ENCODE results near the gene POLR3B. TPM values are rescaled to one million over a fixed set of nuclear protein-coding genes. Genes with fewer than 3 reads are reported as not detected.

Gene POLR3B
- total RNA-seq, 4 donors from 2014 or later = 5.7 to 7.9 (median 6.4) TPM

DNA sequence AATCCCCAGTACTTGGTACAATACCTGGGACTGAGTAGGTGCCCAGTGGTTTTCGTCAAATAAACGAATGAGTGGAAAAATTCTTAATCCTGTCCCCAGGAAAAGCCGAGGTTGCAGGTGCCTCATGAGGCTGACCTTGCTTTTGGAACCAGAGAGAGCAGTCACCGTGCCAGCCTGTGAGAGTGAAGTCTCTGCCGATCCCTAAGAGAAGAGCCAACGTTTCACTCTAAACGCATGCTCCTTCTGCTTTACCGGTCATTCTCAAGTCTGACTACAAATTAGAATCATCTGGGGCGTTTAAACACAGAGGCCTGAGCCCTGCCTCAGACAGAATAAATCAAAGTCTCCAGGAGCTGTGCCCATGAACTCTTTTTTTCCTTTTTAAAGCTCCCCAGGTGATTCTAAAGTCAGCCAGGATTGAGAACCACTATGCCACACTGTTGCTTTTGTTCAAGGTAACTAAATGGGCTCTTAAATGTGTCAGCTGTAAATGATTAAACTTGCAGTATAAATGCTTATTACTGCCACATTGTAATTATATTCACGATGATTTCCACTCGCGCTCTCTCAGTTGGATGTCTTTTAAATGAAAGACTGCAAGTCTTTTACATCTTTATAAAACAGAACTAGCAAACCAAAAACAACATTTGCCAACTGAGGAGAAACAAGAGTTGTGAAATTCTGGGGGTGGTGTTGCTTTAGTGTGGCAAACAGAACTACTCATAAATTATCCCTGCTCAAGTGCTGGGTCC, 28.1 kb upstream of the POLR3B start:
- no peak overlapping the region for H3K4me3 ChIP-seq
- whole genome bisulfite sequencing, 2 donors (ENCODE audit: low coverage in 1 of 2) = 66 to 77% methylated on average over 9 to 11 of the region's 12 CpGs
- peak overlapping the region in 1 of 4 donors; percentile 4 for H3K27ac ChIP-seq
- no peaks in the 10 kb centered on the region for H3K9me3 ChIP-seq
- ATAC-seq = no peak
- peaks cover 2 to 93% of the 10 kb centered on the region in 2 donors for H3K36me3 ChIP-seq
- TF ChIP-seq EP300 (IDR thresholded peaks at IDR 0.05) (no peak), POLR2A (IDR thresholded peaks at IDR 0.05) (no peak), POLR2AphosphoS5 (IDR thresholded peaks at IDR 0.05) (no peak), CTCF (IDR thresholded peaks at IDR 0.05) (no peak)
- H3K27me3 ChIP-seq = no peaks in the 10 kb centered on the region
- H3K4me1 ChIP-seq = peaks cover 0 to 5% (median 0%) of the 10 kb centered on the region in 3 donors

DNA sequence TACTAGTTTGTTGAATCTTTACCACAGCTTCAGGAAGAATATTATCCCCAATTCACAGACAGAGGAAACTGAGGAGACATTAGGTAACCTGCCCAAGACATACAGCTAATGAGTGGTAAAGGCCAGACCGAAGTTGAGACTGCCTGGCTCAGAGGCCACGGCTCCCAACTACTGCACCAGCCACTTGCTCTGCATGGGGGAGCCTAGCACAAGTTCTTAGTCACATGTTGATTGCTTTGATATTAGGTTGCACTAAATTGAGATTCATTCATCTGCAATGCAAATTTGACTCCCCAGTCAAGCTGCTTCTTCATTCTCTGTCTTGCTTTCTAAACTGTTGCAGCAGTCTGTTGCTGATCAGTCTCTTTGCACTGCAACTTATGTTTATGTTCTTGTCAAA, 25.9 kb upstream of the POLR3B start:
- TF ChIP-seq EP300 (IDR thresholded peaks at IDR 0.05) = no peak
- no peak for TF ChIP-seq POLR2A (IDR thresholded peaks at IDR 0.05)
- TF ChIP-seq CTCF (IDR thresholded peaks at IDR 0.05) = no peak
- no peak for TF ChIP-seq POLR2AphosphoS5 (IDR thresholded peaks at IDR 0.05)
- no peaks in the 10 kb centered on the region for H3K27me3 ChIP-seq
- no peak for ATAC-seq
- peaks cover 3 to 17% (median 6%) of the 10 kb centered on the region in 3 donors for H3K4me1 ChIP-seq
- no peak overlapping the region for H3K27ac ChIP-seq
- H3K36me3 ChIP-seq = peaks cover 0 to 93% of the 10 kb centered on the region in 2 donors
- H3K4me3 ChIP-seq = no peak overlapping the region
- 79 to 100% methylated on average over 2 of the region's 2 CpGs for WGBS, 2 donors (ENCODE audit: low coverage in 1 of 2)
- no peaks in the 10 kb centered on the region for H3K9me3 ChIP-seq

- Histone ChIP-seq H3K9me3 (no peaks in the 10 kb centered on the region), H3K36me3 (peaks cover 0 to 92% of the 10 kb centered on the region in 2 donors)
- TF ChIP-seq CTCF (IDR thresholded peaks at IDR 0.05) (no peak), EP300 (IDR thresholded peaks at IDR 0.05) (no peak)
Measured at GRCh38 chr12:106332536-106332935, 25.0 kb upstream of the POLR3B start.

GRCh38 chr12:106333010-106333409, 24.5 kb upstream of the POLR3B start:
- ATAC-seq = no peak
- H3K27ac ChIP-seq = no peak overlapping the region
- peaks cover 0 to 93% of the 10 kb centered on the region in 2 donors for H3K36me3 ChIP-seq
- WGBS, 2 donors (ENCODE audit: low coverage in 1 of 2) = 48 to 87% methylated on average over 2 of the region's 2 CpGs
- no peaks in the 10 kb centered on the region for H3K27me3 ChIP-seq
- H3K4me1 ChIP-seq = peaks cover 3 to 25% (median 6%) of the 10 kb centered on the region in 3 donors
- no peak overlapping the region for H3K4me3 ChIP-seq
- TF ChIP-seq POLR2AphosphoS5 (IDR thresholded peaks at IDR 0.05) (no peak), POLR2A (IDR thresholded peaks at IDR 0.05) (no peak), CTCF (IDR thresholded peaks at IDR 0.05) (no peak), EP300 (IDR thresholded peaks at IDR 0.05) (no peak)
- H3K9me3 ChIP-seq = no peaks in the 10 kb centered on the region

More at GRCh38 chr12:106332536-106332935, 25.0 kb upstream of the POLR3B start:
- no peak overlapping the region for H3K27ac ChIP-seq
- H3K4me1 ChIP-seq = peaks cover 3 to 25% (median 6%) of the 10 kb centered on the region in 3 donors
- H3K4me3 ChIP-seq = no peak overlapping the region
- H3K27me3 ChIP-seq = no peaks in the 10 kb centered on the region
- no peak for ATAC-seq

DNA sequence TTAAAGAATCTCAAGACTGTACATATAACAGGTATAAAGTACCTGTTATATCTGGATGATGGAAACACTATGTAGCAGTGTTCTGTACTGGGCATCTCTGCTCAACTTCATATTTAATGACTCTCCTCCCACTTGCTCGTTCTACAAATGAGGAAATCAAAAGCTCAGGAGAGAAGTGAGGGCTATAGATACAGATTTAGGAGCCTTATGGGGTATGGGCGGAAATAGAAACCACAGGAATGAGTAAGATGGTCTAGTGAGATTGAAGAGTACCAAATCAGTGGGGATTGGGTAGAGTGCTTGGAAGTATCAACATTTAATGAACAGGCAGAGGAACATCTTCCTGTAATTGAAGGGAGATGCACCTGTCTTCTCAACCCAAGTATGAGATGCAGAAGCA, 23.8 kb upstream of the POLR3B start:
- peaks cover 3 to 26% (median 6%) of the 10 kb centered on the region in 3 donors for H3K4me1 ChIP-seq
- no peak for ATAC-seq
- peaks cover 0 to 93% of the 10 kb centered on the region in 2 donors for H3K36me3 ChIP-seq
- no peak overlapping the region for H3K27ac ChIP-seq
- H3K4me3 ChIP-seq = no peak overlapping the region
- no peaks in the 10 kb centered on the region for H3K9me3 ChIP-seq
- TF ChIP-seq EP300 (IDR thresholded peaks at IDR 0.05) (no peak), POLR2AphosphoS5 (IDR thresholded peaks at IDR 0.05) (no peak), CTCF (IDR thresholded peaks at IDR 0.05) (no peak), POLR2A (IDR thresholded peaks at IDR 0.05) (no peak)
- 77 to 81% methylated on average over 2 of the region's 2 CpGs for WGBS, 2 donors (ENCODE audit: low coverage in 1 of 2)
- no peaks in the 10 kb centered on the region for H3K27me3 ChIP-seq
